ENCODE data around the gene NR4A3. TPM values are rescaled to one million over a fixed set of nuclear protein-coding genes. Genes with fewer than 3 reads are reported as not detected.
A peak's percentile ranks its signal among the peaks of the same experiment; 100 is the strongest.

Gene NR4A3
- total RNA-seq, 1 experiment from 2014 or later: 0.86 TPM

DNA sequence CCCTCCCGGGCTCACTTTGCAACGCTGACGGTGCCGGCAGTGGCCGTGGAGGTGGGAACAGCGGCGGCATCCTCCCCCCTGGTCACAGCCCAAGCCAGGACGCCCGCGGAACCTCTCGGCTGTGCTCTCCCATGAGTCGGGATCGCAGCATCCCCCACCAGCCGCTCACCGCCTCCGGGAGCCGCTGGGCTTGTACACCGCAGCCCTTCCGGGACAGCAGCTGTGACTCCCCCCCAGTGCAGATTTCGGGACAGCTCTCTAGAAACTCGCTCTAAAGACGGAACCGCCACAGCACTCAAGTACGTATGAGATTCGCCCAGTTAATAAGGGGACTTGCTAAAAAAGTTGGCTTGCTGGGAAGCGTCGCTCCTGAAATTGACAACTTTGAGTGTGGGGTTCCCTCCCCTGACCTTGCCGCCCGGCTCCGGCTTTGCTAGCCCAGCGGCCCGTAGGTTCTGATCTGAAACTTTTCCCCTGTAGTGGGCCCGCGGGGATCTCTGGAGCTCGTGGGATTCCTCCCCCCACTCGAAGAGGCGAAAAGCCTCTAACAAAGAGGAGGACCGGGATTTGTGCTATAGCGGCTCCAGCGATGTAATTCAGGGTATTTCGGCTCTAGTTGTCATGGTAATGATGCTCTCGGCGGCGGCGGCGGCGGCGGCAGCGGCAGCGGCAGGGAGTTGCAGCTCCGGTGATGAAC lies 572 bp downstream of the NR4A3 start:
- ChIA-PET POLR2A (no interaction called here), CTCF (interaction anchor here (0.6 kb wide), 1 partner anchor 398 kb away, joined by 3 read pairs; no protein-coding TSS in a partner anchor), RAD21 (ENCODE audit: low non-redundant PET in 1 of 2, low total read pairs in 2 of 2, uncharacterized antibody in 2 of 2, unreplicated experiment in 2 of 2) (no interaction called here)
- Histone ChIP-seq H3K79me2 (ENCODE audit: insufficient read depth, low read length) (peaks cover 11% of the 10 kb centered on the region), H3K9me3 (ENCODE audit: control insufficient read depth in 1 of 2, insufficient read depth in 1 of 2, low read depth in 1 of 2, low read length in 2 of 2) (no peaks in the 10 kb centered on the region), H3K4me1 (ENCODE audit: control insufficient read depth in 1 of 2, insufficient read depth in 2 of 2, low read length in 2 of 2) (peaks cover 6 to 37% of the 10 kb centered on the region in 2 experiments), H4K20me1 (ENCODE audit: insufficient read depth) (no peaks in the 10 kb centered on the region), H3K27ac (ENCODE audit: low read depth, low read length) (peak overlapping the region; percentile 17; the same call in 1 of the 2 replicates), H3K4me2 (ENCODE audit: low read length) (peak overlapping the region; percentile 99), H3K9ac (ENCODE audit: low read length) (peak overlapping the region; percentile 75), H3K36me3 (ENCODE audit: control insufficient read depth in 1 of 2, insufficient read depth in 2 of 2, low read length in 2 of 2) (no peaks in the 10 kb centered on the region), H3K27me3 (ENCODE audit: insufficient read depth, low read length) (no peaks in the 10 kb centered on the region), H2AFZ (ENCODE audit: low read depth, low read length, poor library complexity, severe bottlenecking) (peak overlapping the region; percentile 69), H3K9me2 (ENCODE audit: insufficient read depth) (no peaks in the 10 kb centered on the region), H3K4me3 (replicated peaks in 1 of 2; ENCODE audit: low read depth in 1 of 2, low read length in 2 of 2) (peak overlapping the region; percentile 83 to 84)
- intact Hi-C loops (cut with micrococcal nuclease): loop anchor here (5.0 to 10.0 kb wide), 2 partner anchors 143 to 275 kb away; partner anchors contain the start of genes ERP44 and INVS
- ATAC-seq (no peak; the same call in 1 of the 2 replicates), DNase-seq (ENCODE audit: low read depth, low spot score) (no peak)
- BruUV-seq (replicated peaks): TSS peak; percentile 59
- TF ChIP-seq, protein P1, sequence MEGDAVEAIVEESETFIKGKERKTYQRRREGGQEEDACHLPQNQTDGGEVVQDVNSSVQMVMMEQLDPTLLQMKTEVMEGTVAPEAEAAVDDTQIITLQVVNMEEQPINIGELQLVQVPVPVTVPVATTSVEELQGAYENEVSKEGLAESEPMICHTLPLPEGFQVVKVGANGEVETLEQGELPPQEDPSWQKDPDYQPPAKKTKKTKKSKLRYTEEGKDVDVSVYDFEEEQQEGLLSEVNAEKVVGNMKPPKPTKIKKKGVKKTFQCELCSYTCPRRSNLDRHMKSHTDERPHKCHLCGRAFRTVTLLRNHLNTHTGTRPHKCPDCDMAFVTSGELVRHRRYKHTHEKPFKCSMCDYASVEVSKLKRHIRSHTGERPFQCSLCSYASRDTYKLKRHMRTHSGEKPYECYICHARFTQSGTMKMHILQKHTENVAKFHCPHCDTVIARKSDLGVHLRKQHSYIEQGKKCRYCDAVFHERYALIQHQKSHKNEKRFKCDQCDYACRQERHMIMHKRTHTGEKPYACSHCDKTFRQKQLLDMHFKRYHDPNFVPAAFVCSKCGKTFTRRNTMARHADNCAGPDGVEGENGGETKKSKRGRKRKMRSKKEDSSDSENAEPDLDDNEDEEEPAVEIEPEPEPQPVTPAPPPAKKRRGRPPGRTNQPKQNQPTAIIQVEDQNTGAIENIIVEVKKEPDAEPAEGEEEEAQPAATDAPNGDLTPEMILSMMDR (IDR thresholded peaks at IDR 0.05 in 2 of 3, conservative IDR thresholded peaks at IDR 0.05 in 1 of 3; ENCODE audit: borderline replicate concordance in 1 of 3, insufficient read depth in 1 of 3, low read depth in 2 of 3, low read length in 2 of 3): no peak
- TF ChIP-seq TCF7L2 (IDR thresholded peaks at IDR 0.05; ENCODE audit: borderline replicate concordance, extremely low read depth, insufficient read depth, insufficient read length): no peak
- no peak for TF ChIP-seq JUND (IDR thresholded peaks at IDR 0.05)
- no peak for TF ChIP-seq SIN3A (IDR thresholded peaks at IDR 0.05; ENCODE audit: low read depth)
- TF ChIP-seq POLR2AphosphoS5 (IDR thresholded peaks at IDR 0.05; ENCODE audit: low read depth, low read length): no peak
- TF ChIP-seq ELF1 (IDR thresholded peaks at IDR 0.05; ENCODE audit: borderline replicate concordance, low read depth): no peak
- no peak for TF ChIP-seq ZNF274 (IDR thresholded peaks at IDR 0.05; ENCODE audit: low read depth, low read length)
- TF ChIP-seq EZH2 (IDR thresholded peaks at IDR 0.05): no peak
- no peak for TF ChIP-seq SRF (IDR thresholded peaks at IDR 0.05; ENCODE audit: low read depth)
- no peak for TF ChIP-seq SP1 (IDR thresholded peaks at IDR 0.05; ENCODE audit: low read depth)
- TF ChIP-seq YY1 (IDR thresholded peaks at IDR 0.05; ENCODE audit: extremely low read depth, insufficient replicate concordance, low read depth, low read length): no peak
- TF ChIP-seq, protein P2, sequence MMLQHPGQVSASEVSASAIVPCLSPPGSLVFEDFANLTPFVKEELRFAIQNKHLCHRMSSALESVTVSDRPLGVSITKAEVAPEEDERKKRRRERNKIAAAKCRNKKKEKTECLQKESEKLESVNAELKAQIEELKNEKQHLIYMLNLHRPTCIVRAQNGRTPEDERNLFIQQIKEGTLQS (IDR thresholded peaks at IDR 0.05): no peak
- no peak for TF ChIP-seq CBX3 (IDR thresholded peaks at IDR 0.05; ENCODE audit: low read depth)
- TF ChIP-seq, protein P3, sequence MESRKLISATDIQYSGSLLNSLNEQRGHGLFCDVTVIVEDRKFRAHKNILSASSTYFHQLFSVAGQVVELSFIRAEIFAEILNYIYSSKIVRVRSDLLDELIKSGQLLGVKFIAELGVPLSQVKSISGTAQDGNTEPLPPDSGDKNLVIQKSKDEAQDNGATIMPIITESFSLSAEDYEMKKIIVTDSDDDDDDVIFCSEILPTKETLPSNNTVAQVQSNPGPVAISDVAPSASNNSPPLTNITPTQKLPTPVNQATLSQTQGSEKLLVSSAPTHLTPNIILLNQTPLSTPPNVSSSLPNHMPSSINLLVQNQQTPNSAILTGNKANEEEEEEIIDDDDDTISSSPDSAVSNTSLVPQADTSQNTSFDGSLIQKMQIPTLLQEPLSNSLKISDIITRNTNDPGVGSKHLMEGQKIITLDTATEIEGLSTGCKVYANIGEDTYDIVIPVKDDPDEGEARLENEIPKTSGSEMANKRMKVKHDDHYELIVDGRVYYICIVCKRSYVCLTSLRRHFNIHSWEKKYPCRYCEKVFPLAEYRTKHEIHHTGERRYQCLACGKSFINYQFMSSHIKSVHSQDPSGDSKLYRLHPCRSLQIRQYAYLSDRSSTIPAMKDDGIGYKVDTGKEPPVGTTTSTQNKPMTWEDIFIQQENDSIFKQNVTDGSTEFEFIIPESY (IDR thresholded peaks at IDR 0.05; ENCODE audit: extremely low read depth, insufficient replicate concordance, low read length): no peak

Data from HCT116 (cell line).